HL-60 (cell line): Measurements from ENCODE around the gene PEX13.

Experiments
- DNase-seq, 2 experiments: peaks; one replicate each; pipeline ENCODE4 v3.0.0-alpha.2; 2010 to 2020; ENCODE audit warnings: low read depth in 1 of 2, low spot score in 1 of 2
- H3K27ac ChIP-seq: fragments of 250-450 bp; sonication (Bioruptor Pico); replicated peaks from 2 replicates; pipeline ENCODE4 v1.5.1; 2020; ENCODE audit warnings: mild to moderate bottlenecking, moderate library complexity
- H3K27me3 ChIP-seq: fragments of 250-450 bp; sonication (Bioruptor Pico); 2 replicates; pipeline ENCODE4 v1.5.1; 2021; ENCODE audit warnings: mild to moderate bottlenecking, moderate library complexity; ENCODE audit not compliant: insufficient read depth, poor library complexity, severe bottlenecking
- H3K4me3 ChIP-seq: replicated peaks from 2 replicates; pipeline ENCODE4 v1.5.1; 2011; ENCODE audit warnings: mild to moderate bottlenecking, control low read depth, low read length; ENCODE audit not compliant: insufficient read depth
- CTCF ChIP-seq: IDR thresholded peaks from one replicate; pipeline ENCODE4 v1.5.1; 2011; ENCODE audit warnings: low read length, control low read depth, inconsistent platforms; ENCODE audit not compliant: insufficient read depth
- GABPA ChIP-seq: IDR thresholded peaks from 2 replicates; pipeline ENCODE4 v1.6.1; 2012; ENCODE audit warnings: low read depth
- POLR2AphosphoS5 ChIP-seq: IDR thresholded peaks from 2 replicates; pipeline ENCODE4 v1.6.1; 2012; ENCODE audit warnings: low read depth
- REST ChIP-seq: IDR thresholded peaks from 2 replicates; pipeline ENCODE4 v1.6.1; 2012; ENCODE audit warnings: low read depth; ENCODE audit not compliant: insufficient replicate concordance
- SPI1 ChIP-seq: IDR thresholded peaks from 2 replicates; pipeline ENCODE4 v1.6.1; 2012; ENCODE audit warnings: low read depth, mild to moderate bottlenecking, borderline replicate concordance

The PEX13 gene

GRCh38 chr2:61057562-61057961 is 40.0 kb downstream of the PEX13 start:
- H3K27me3 ChIP-seq, result no peaks in the 10 kb centered on the region
- no peak overlapping the region for H3K4me3 ChIP-seq
- H3K27ac ChIP-seq, result no peak overlapping the region
- no peak for DNase-seq
- TF ChIP-seq GABPA (no peak), REST (no peak), CTCF (no peak), POLR2AphosphoS5 (no peak), SPI1 (no peak)

GRCh38 chr2:61059382-61059781 is 41.9 kb downstream of the PEX13 start:
- Histone ChIP-seq H3K27ac (no peak overlapping the region), H3K27me3 (no peaks in the 10 kb centered on the region), H3K4me3 (no peak overlapping the region)
- no peak for TF ChIP-seq REST
- no peak for TF ChIP-seq POLR2AphosphoS5
- no peak for TF ChIP-seq GABPA
- no peak for TF ChIP-seq CTCF
- no peak for TF ChIP-seq SPI1
- DNase-seq, result no peak

- peak; percentile 65 to 87 for DNase-seq
- no peak for TF ChIP-seq POLR2AphosphoS5
- no peak for TF ChIP-seq SPI1
- TF ChIP-seq REST, result no peak
- TF ChIP-seq CTCF, result no peak
- TF ChIP-seq GABPA, result no peak
- Histone ChIP-seq H3K4me3 (peak within 1 kb of the TSS; percentile 85), H3K27me3 (no peaks in the 10 kb centered on the region), H3K27ac (no peak within 1 kb of the TSS)
Measured at GRCh38 chr2:61065714-61066709, 48.5 kb downstream of the PEX13 start, which contains the start of gene SANBR. Gene SANBR (plus strand): TSS chr2:61065871. CDS start chr2:61070351, 4,480 bp downstream.
